ENCODE results near the gene OIT3.

DNA sequence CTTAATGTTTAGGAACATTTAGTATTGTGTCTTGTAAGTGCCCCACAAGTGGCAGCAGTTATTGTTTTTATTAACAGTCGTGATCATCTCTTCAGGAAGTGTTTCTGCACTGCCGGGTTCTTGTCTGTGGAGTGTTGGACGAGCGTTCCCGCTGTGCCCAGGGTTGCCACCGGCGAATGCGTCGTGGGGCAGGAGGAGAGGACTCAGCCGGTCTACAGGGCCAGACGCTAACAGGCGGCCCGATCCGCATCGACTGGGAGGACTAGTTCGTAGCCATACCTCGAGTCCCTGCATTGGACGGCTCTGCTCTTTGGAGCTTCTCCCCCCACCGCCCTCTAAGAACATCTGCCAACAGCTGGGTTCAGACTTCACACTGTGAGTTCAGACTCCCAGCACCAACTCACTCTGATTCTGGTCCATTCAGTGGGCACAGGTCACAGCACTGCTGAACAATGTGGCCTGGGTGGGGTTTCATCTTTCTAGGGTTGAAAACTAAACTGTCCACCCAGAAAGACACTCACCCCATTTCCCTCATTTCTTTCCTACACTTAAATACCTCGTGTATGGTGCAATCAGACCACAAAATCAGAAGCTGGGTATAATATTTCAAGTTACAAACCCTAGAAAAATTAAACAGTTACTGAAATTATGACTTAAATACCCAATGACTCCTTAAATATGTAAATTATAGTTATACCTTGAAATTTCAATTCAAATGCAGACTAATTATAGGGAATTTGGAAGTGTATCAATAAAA is 38.9 kb downstream of the OIT3 start:
- TF ChIP-seq CTCF (IDR thresholded peaks at IDR 0.05; ENCODE audit: insufficient read depth, low read length, poor library complexity, severe bottlenecking) (no peak), EZH2phosphoT487 (conservative IDR thresholded peaks at IDR 0.05; ENCODE audit: low read length) (no peak)
